COR-L47 (cell line): ENCODE measurements around the gene PHF13.

ENCODE experiments used
- DNase-seq: peaks from one replicate; lab custom pipeline; 2025; lab: John Stamatoyannopoulos, UW

The PHF13 gene

GRCh38 chr1:6602669-6603237 is 10.8 kb upstream of the PHF13 start, which contains the start of gene KLHL21:
Gene KLHL21, minus strand, starts transcription at chr1:6602869. Its CDS starts 52 bp downstream, at chr1:6602817.
- DNase-seq = peak; percentile 78

- DNase-seq = no peak
Observed at GRCh38 chr1:6603238-6603914, 10.2 kb upstream of the PHF13 start.

- no peak for DNase-seq
Observed at GRCh38 chr1:6603915-6604558, 9.5 kb upstream of the PHF13 start.

GRCh38 chr1:6612641-6613360 is 730 bp upstream of the PHF13 start:
- peak; percentile 38 for DNase-seq

GRCh38 chr1:6614019-6614928 is 743 bp downstream of the PHF13 start:
- no peak for DNase-seq

GRCh38 chr1:6614929-6615785 is 1.6 kb downstream of the PHF13 start:
- no peak for DNase-seq

GRCh38 chr1:6619045-6619444 is 5.5 kb downstream of the PHF13 start:
- no peak for DNase-seq

GRCh38 chr1:6621429-6622391 is 8.2 kb downstream of the PHF13 start:
- DNase-seq = no peak

- DNase-seq = no peak
Observed at GRCh38 chr1:6622396-6623152, 9.0 kb downstream of the PHF13 start.

GRCh38 chr1:6623269-6623965 is 9.9 kb downstream of the PHF13 start:
- no peak for DNase-seq

GRCh38 chr1:6624710-6625583 is 11.4 kb downstream of the PHF13 start, which contains the start of gene THAP3:
Gene THAP3, plus strand, starts transcription at chr1:6624868. Its CDS starts 351 bp downstream, at chr1:6625219.
- peak; percentile 83 for DNase-seq

- no peak for DNase-seq
Observed at GRCh38 chr1:6625584-6626149, 12.1 kb downstream of the PHF13 start.

- DNase-seq = no peak
Observed at GRCh38 chr1:6627031-6627430, 13.5 kb downstream of the PHF13 start.

GRCh38 chr1:6627841-6628545 is 14.5 kb downstream of the PHF13 start:
- DNase-seq = no peak

GRCh38 chr1:6628971-6629479 is 15.5 kb downstream of the PHF13 start:
- no peak for DNase-seq

GRCh38 chr1:6630027-6630426 is 16.5 kb downstream of the PHF13 start:
- DNase-seq = no peak
